WI38 (cell line): ENCODE data around the gene MRPL20.

Experiments
- H3K4me3 ChIP-seq: 2 replicates; pipeline ENCODE4 v1.5.1; 2011; ENCODE audit warnings: low read depth, mild to moderate bottlenecking, control low read depth, low read length
- TF ChIP-seq, protein P1 (sequence below): IDR thresholded peaks from 2 replicates; pipeline ENCODE4 v1.5.1; 2012; ENCODE audit warnings: low read depth, mild to moderate bottlenecking, control low read depth, low read length

The MRPL20 gene

GRCh38 chr1:1434824-1435105 lies 27.7 kb upstream of the MRPL20 start:
- H3K4me3 ChIP-seq: no peak overlapping the region
- TF ChIP-seq, protein P1, sequence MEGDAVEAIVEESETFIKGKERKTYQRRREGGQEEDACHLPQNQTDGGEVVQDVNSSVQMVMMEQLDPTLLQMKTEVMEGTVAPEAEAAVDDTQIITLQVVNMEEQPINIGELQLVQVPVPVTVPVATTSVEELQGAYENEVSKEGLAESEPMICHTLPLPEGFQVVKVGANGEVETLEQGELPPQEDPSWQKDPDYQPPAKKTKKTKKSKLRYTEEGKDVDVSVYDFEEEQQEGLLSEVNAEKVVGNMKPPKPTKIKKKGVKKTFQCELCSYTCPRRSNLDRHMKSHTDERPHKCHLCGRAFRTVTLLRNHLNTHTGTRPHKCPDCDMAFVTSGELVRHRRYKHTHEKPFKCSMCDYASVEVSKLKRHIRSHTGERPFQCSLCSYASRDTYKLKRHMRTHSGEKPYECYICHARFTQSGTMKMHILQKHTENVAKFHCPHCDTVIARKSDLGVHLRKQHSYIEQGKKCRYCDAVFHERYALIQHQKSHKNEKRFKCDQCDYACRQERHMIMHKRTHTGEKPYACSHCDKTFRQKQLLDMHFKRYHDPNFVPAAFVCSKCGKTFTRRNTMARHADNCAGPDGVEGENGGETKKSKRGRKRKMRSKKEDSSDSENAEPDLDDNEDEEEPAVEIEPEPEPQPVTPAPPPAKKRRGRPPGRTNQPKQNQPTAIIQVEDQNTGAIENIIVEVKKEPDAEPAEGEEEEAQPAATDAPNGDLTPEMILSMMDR: no peak

- H3K4me3 ChIP-seq: no peak overlapping the region
- TF ChIP-seq, protein P1: no peak
Observed at GRCh38 chr1:1434131-1434823, 27.2 kb upstream of the MRPL20 start.

DNA sequence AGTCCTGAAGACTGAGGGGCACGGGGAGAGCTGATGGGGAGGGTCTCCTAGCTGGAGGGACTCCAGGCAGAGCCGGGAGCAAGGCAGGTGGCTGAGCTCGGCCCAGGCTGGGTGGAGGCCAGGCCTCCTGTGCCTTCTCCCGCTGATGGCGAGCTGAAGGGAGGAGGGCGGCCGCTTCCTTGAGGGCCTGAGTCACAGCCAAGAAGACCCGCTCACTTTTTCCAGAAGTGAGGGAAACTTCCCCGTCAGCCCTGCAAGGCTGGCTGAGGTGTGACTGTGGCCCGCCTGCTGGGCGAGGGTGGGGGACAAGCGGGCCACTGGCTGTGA lies 26.7 kb upstream of the MRPL20 start:
- TF ChIP-seq, protein P1: no peak
- no peak overlapping the region for H3K4me3 ChIP-seq

- no peak overlapping the region for H3K4me3 ChIP-seq
- TF ChIP-seq, protein P1: no peak
Observed at GRCh38 chr1:1432951-1433803, 26.1 kb upstream of the MRPL20 start.

DNA sequence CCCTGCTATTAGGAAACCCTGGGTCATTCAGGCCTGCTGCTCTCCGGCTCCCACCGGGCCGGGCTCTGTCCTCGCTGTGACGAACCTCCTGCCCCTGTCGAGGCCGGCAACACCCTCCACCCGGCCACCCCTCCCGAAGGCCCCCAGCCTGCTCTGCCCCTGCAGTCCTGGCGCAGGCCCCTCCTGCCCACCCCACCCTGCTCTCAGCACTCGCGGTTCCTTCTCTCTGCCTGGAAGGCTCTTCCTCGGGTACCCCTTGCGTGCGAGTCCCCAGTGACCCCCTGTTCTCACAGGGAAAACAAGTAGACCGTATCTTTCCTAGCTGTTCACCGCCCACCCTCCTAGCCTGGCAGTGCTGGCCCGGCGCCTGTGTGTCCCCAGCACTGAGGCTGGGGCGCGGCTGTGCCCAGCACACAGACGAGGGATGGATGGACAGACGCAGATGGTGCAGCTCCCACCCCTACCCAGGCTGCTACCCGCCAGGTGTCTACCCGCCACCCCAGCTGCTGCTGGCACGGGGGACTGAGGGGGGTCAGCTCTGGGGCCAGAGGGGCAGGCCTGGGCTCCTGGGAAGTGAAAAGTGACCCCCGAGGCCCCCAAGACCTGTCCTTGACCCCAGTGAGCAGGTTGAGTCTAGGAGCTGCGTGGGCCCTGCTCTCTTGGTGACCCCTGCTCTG lies 25.3 kb upstream of the MRPL20 start:
- H3K4me3 ChIP-seq: no peak overlapping the region

DNA sequence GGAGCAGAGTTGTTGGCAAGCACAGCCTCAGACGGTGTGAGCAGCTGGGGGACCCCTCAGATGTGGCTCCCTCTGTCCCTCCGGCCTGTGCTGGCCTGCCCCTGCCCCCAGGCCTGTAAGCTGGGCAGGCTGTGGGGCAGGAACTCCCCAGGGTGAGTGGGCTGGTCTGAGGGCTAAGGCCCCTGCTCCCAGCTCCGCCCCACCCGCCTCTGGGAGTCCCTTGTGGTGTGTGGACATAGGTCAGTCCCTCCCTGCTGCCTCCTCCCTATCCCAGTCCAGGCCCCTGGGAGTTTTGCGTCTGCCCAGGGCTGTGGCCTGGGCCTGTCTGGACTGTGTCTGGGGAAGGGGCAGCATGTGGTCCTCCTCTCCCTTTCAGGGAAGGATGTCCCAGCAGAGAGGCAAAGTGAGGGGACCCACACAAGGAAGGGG lies 24.8 kb upstream of the MRPL20 start:
- H3K4me3 ChIP-seq: no peak overlapping the region
- TF ChIP-seq, protein P1: no peak

More for the DNA sequence above, 25.3 kb upstream of the MRPL20 start:
- TF ChIP-seq, protein P1: no peak
